Mesendoderm (in vitro differentiated cells): Measurements from ENCODE around the gene PDZD2.
A peak's percentile ranks its signal among the peaks of the same experiment; 100 is the strongest.
"Not testable (repeated sequence)": the region's sequence is repeated elsewhere in the genome, so short reads cannot be mapped to it uniquely, and the experiment has no call there.

Experiments
- DNase-seq: peaks from one replicate; pipeline ENCODE4 v3.0.0; 2013
- H2AK5ac ChIP-seq: 2 replicates; pipeline ENCODE4 v1.6.1; 2013; ENCODE audit warnings: low read length, inconsistent platforms
- H2BK120ac ChIP-seq: 2 replicates; pipeline ENCODE4 v1.6.1; 2013; ENCODE audit warnings: low read depth, mild to moderate bottlenecking, low read length, moderate library complexity, mixed read lengths
- H2BK15ac ChIP-seq: replicated peaks from 2 replicates; pipeline ENCODE4 v1.6.1; 2013; ENCODE audit warnings: low read depth, mild to moderate bottlenecking, moderate library complexity
- H2BK5ac ChIP-seq: 2 replicates; pipeline ENCODE4 v1.6.1; 2013; ENCODE audit warnings: low read length, inconsistent platforms
- H3K18ac ChIP-seq: 2 replicates; pipeline ENCODE4 v1.6.1; 2013; ENCODE audit warnings: mild to moderate bottlenecking, low read length, mixed read lengths
- H3K23ac ChIP-seq: one replicate; pipeline ENCODE4 v1.6.1; 2013; ENCODE audit warnings: low read length
- H3K27ac ChIP-seq: 2 replicates; pipeline ENCODE4 v1.5.1; 2013; ENCODE audit warnings: low read depth, mild to moderate bottlenecking, inconsistent platforms, low read length, moderate library complexity
- H3K27me3 ChIP-seq: 2 replicates; pipeline ENCODE4 v1.6.1; 2013; ENCODE audit warnings: low read length, control low read depth, mild to moderate bottlenecking, inconsistent platforms; ENCODE audit not compliant: insufficient read depth, poor library complexity
- H3K36me3 ChIP-seq: 2 replicates; pipeline ENCODE4 v1.6.1; 2013; ENCODE audit warnings: low read length, inconsistent platforms; ENCODE audit not compliant: control insufficient read depth, insufficient read depth
- H3K4ac ChIP-seq: one replicate; pipeline ENCODE4 v1.6.1; 2013; ENCODE audit warnings: low read depth, mild to moderate bottlenecking, low read length, moderate library complexity
- H3K4me1 ChIP-seq: 2 replicates; pipeline ENCODE4 v1.6.1; 2013; ENCODE audit warnings: low read depth, low read length, inconsistent platforms; ENCODE audit not compliant: control insufficient read depth
- H3K4me2 ChIP-seq: 2 replicates; pipeline ENCODE4 v1.6.1; 2013; ENCODE audit warnings: low read length
- H3K4me3 ChIP-seq: 2 replicates; pipeline ENCODE4 v1.5.1; 2013; ENCODE audit warnings: mild to moderate bottlenecking, low read length
- H3K56ac ChIP-seq: one replicate; pipeline ENCODE4 v1.6.1; 2013; ENCODE audit warnings: low read length
- H3K79me1 ChIP-seq: 2 replicates; pipeline ENCODE4 v1.6.1; 2013; ENCODE audit warnings: low read length, inconsistent platforms
- H3K79me2 ChIP-seq: 2 replicates; pipeline ENCODE4 v1.6.1; 2013; ENCODE audit warnings: mild to moderate bottlenecking, low read length; ENCODE audit not compliant: control insufficient read depth, insufficient read depth
- H3K9ac ChIP-seq: 2 replicates; pipeline ENCODE4 v1.6.1; 2013; ENCODE audit warnings: low read length, inconsistent platforms
- H4K5ac ChIP-seq: one replicate; pipeline ENCODE4 v1.6.1; 2013; ENCODE audit warnings: low read length
- H4K8ac ChIP-seq: one replicate; pipeline ENCODE4 v1.6.1; 2013; ENCODE audit warnings: low read depth, mild to moderate bottlenecking, control low read depth, low read length, moderate library complexity
- WGBS: extraction: QIAGEN DNeasy Blood & Tissue Kit; methylation state at CpG from one replicate; pipeline ENCODE4 v1.1.7; 2013; ENCODE audit warnings: low lambda C conversion rate, missing lambda C conversion rate; ENCODE audit not compliant: insufficient coverage; ENCODE audit errors: extremely low coverage; 5-methylcytosine and 5-hydroxymethylcytosine counted together

Gene PDZD2

GRCh38 chr5:32076699-32077695 lies 438.1 kb downstream of the PDZD2 start:
- Histone ChIP-seq H3K4me2 (no peak overlapping the region), H2BK5ac (no peak overlapping the region), H2AK5ac (no peak overlapping the region), H2BK15ac (no peak overlapping the region), H3K18ac (no peak overlapping the region), H4K5ac (no peak overlapping the region), H3K4ac (no peak overlapping the region), H3K4me1 (no peaks in the 10 kb centered on the region), H4K8ac (no peak overlapping the region), H3K27me3 (no peaks in the 10 kb centered on the region), H3K56ac (no peak overlapping the region), H3K23ac (no peak overlapping the region), H2BK120ac (no peak overlapping the region), H3K27ac (no peak overlapping the region), H3K9ac (no peak overlapping the region), H3K79me1 (no peaks in the 10 kb centered on the region), H3K36me3 (no peaks in the 10 kb centered on the region), H3K79me2 (no peaks in the 10 kb centered on the region), H3K4me3 (no peak overlapping the region)
- WGBS = no CpG with 5 or more reads among the region's 4 CpGs
- peak; percentile 51 for DNase-seq

DNA sequence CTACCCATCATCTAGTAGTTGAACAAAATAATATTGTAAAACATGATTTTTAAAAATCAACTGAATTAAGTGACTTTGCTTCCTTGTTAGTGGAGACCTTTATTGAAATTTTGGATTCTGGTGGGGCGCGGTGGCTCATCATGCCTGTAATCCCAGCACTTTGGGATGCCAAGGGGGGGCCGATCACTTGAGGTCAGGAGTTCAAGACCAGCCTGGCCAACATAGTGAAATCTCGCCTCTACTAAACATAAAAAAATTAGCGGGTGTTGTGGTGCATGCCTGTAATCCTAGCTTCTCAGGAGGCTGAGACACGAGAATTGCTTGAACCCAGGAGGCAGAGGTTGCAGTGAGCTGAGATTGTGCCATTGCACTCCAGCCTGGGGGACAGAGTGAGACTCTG lies 439.9 kb downstream of the PDZD2 start:
- not testable (repeated sequence) for H3K23ac ChIP-seq, H2BK120ac ChIP-seq, H3K9ac ChIP-seq, H2BK5ac ChIP-seq, H2BK15ac ChIP-seq, H3K56ac ChIP-seq, H3K4me3 ChIP-seq, H3K4ac ChIP-seq, H2AK5ac ChIP-seq, H4K5ac ChIP-seq, H3K27me3 ChIP-seq, H4K8ac ChIP-seq, H3K4me1 ChIP-seq, H3K79me2 ChIP-seq, H3K4me2 ChIP-seq, H3K36me3 ChIP-seq, DNase-seq, H3K79me1 ChIP-seq, H3K18ac ChIP-seq, H3K27ac ChIP-seq
- no CpG with 5 or more reads among the region's 6 CpGs for WGBS

DNA sequence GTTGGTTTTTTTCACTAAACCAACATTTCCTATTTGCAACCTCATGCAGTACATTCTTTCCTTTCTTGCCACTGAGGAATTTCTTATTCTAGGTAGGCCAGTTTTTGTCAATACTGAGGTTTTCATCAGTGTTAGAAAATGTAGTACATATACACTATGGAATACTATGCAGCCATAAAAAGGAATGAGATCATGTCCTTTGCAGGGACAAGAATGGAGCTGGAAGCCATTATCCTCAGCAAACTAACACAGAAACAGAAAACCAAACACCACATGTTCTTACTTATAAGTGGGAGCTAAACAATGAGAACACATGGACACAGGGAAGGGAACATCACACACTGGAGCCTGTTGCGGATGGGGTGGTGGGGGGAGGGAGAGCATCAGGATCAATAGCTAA lies 441.6 kb downstream of the PDZD2 start:
- WGBS = no CpG with 5 or more reads among the region's 1 CpG
- H2BK5ac ChIP-seq, H2BK120ac ChIP-seq, H3K4ac ChIP-seq, H3K56ac ChIP-seq, H4K8ac ChIP-seq, H3K4me1 ChIP-seq, H3K79me1 ChIP-seq, H3K4me3 ChIP-seq, H3K27me3 ChIP-seq, H4K5ac ChIP-seq, H3K23ac ChIP-seq, H3K9ac ChIP-seq, H3K18ac ChIP-seq, H2AK5ac ChIP-seq, H2BK15ac ChIP-seq, DNase-seq, H3K4me2 ChIP-seq, H3K36me3 ChIP-seq, H3K27ac ChIP-seq, H3K79me2 ChIP-seq: not testable (repeated sequence)

DNA sequence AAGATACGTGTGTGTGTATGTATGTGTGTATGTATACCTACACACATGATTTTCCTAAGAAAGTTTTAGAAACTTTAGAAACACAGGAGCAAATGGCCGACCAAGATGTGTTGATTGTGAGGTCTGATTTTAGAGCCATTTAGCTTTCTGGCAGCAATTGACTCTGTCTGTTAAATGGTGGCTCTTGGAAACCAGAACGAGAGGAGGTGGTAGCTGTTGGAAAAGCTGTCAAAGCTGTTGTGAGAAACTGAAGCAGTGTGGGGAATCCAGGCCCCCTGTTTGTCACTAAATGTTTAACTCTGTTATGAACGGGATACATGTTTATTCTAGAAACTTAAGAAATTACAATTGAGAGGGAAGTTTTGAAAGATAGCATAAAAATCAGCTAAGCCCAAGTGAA lies 443.8 kb downstream of the PDZD2 start:
- Histone ChIP-seq H3K79me2 (no peaks in the 10 kb centered on the region), H3K4me1 (no peaks in the 10 kb centered on the region), H3K36me3 (no peaks in the 10 kb centered on the region), H3K9ac (no peak overlapping the region), H3K23ac (no peak overlapping the region), H3K27me3 (no peaks in the 10 kb centered on the region), H4K8ac (no peak overlapping the region), H3K4me2 (no peak overlapping the region), H2BK120ac (no peak overlapping the region), H2BK15ac (no peak overlapping the region), H3K27ac (no peak overlapping the region), H3K79me1 (no peaks in the 10 kb centered on the region), H2BK5ac (no peak overlapping the region), H3K18ac (no peak overlapping the region), H2AK5ac (no peak overlapping the region), H3K4ac (no peak overlapping the region), H3K4me3 (no peak overlapping the region), H3K56ac (no peak overlapping the region), H4K5ac (no peak overlapping the region)
- DNase-seq = no peak
- WGBS = no CpG with 5 or more reads among the region's 4 CpGs

DNA sequence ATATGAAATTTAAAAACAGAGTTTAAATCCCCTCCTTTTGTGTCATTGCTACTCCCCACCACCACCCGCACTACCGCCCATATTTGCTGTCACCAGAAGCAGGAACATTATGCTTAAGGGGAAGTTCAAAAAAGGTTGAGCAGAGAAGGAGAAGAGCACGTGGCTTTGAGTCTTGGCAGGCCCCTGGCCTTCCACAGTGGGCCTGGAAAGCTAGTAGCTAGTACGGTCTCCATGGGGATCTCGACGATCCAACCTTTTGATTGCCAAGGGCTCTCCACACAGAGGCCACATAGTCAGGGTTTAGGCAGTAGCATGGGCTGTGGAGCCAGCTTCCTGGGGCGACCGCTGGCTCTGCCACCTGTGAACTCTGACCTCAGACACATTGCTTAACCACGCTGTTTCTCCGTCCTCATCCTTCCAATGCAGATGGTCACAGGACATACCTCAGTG lies 445.1 kb downstream of the PDZD2 start:
- Histone ChIP-seq H3K79me1 (no peaks in the 10 kb centered on the region), H3K4me2 (no peak overlapping the region), H3K27me3 (no peaks in the 10 kb centered on the region), H3K56ac (no peak overlapping the region), H3K36me3 (no peaks in the 10 kb centered on the region), H2AK5ac (no peak overlapping the region), H3K9ac (no peak overlapping the region), H2BK5ac (no peak overlapping the region), H2BK15ac (no peak overlapping the region), H2BK120ac (no peak overlapping the region), H3K18ac (no peak overlapping the region), H3K23ac (no peak overlapping the region), H4K8ac (no peak overlapping the region), H3K27ac (no peak overlapping the region), H3K4me3 (no peak overlapping the region), H3K4ac (no peak overlapping the region), H3K79me2 (no peaks in the 10 kb centered on the region), H3K4me1 (no peaks in the 10 kb centered on the region), H4K5ac (no peak overlapping the region)
- DNase-seq = no peak
- no CpG with 5 or more reads among the region's 10 CpGs for WGBS
